ENCODE results near the gene LRRC17.
"Not testable (repeated sequence)": the region's sequence is repeated elsewhere in the genome, so short reads cannot be mapped to it uniquely, and the experiment has no call there.

LRRC17 gene

GRCh38 chr7:102943423-102944169, 30.8 kb downstream of the LRRC17 start:
- no peak for DNase-seq

- DNase-seq = no peak
Measured at GRCh38 chr7:102944241-102944640, 31.4 kb downstream of the LRRC17 start.

GRCh38 chr7:102951839-102952238, 39.0 kb downstream of the LRRC17 start:
- no peak for DNase-seq

GRCh38 chr7:102953406-102953805, 40.6 kb downstream of the LRRC17 start:
- no peak for DNase-seq

GRCh38 chr7:102954359-102954758, 41.6 kb downstream of the LRRC17 start:
- DNase-seq = not testable (repeated sequence)

- DNase-seq = not testable (repeated sequence)
Measured at GRCh38 chr7:102958004-102958403, 45.2 kb downstream of the LRRC17 start.

- not testable (repeated sequence) for DNase-seq
Measured at GRCh38 chr7:102961993-102962392, 49.2 kb downstream of the LRRC17 start.

- no peak for DNase-seq
Measured at GRCh38 chr7:102966465-102966864, 53.7 kb downstream of the LRRC17 start.

- no peak for DNase-seq
Measured at GRCh38 chr7:102967798-102968197, 55.0 kb downstream of the LRRC17 start.

GRCh38 chr7:102973096-102973802, 60.4 kb downstream of the LRRC17 start:
- no peak for DNase-seq

GRCh38 chr7:102974366-102975236, 61.8 kb downstream of the LRRC17 start:
- DNase-seq = no peak

- DNase-seq = no peak
Measured at GRCh38 chr7:102975854-102976253, 63.1 kb downstream of the LRRC17 start.

GRCh38 chr7:102976493-102976892, 63.7 kb downstream of the LRRC17 start:
- no peak for DNase-seq

- not testable (repeated sequence) for DNase-seq
Measured at GRCh38 chr7:102977586-102977985, 64.8 kb downstream of the LRRC17 start.

GRCh38 chr7:102978284-102978683, 65.5 kb downstream of the LRRC17 start:
- no peak for DNase-seq

GRCh38 chr7:102979670-102980069, 66.9 kb downstream of the LRRC17 start:
- no peak for DNase-seq

- DNase-seq = no peak
Measured at GRCh38 chr7:102981451-102981850, 68.7 kb downstream of the LRRC17 start.

GRCh38 chr7:102982235-102982634, 69.4 kb downstream of the LRRC17 start:
- DNase-seq = no peak

GRCh38 chr7:102983602-102984001, 70.8 kb downstream of the LRRC17 start:
- DNase-seq = no peak

- DNase-seq = no peak
Measured at GRCh38 chr7:102985176-102985783, 72.5 kb downstream of the LRRC17 start.

GRCh38 chr7:102988088-102988487, 75.3 kb downstream of the LRRC17 start:
- no peak for DNase-seq

GRCh38 chr7:102988631-102989560, 76.1 kb downstream of the LRRC17 start:
- DNase-seq = no peak

Data from NCI-H2081 treated with DMSO at 0.1 percent for 48 hours (cell line).